ENCODE results near the gene KRT79.

Gene KRT79

GRCh38 chr12:52794479-52795331, 39.4 kb downstream of the KRT79 start:
- H3K9me2 ChIP-seq (replicated peaks; ENCODE audit: control insufficient read depth, low read length): no peaks in the 10 kb centered on the region
- no peak for TF ChIP-seq EZH2phosphoT487 (IDR thresholded peaks at IDR 0.05; ENCODE audit: borderline replicate concordance, low read length)
- TF ChIP-seq, protein P1, sequence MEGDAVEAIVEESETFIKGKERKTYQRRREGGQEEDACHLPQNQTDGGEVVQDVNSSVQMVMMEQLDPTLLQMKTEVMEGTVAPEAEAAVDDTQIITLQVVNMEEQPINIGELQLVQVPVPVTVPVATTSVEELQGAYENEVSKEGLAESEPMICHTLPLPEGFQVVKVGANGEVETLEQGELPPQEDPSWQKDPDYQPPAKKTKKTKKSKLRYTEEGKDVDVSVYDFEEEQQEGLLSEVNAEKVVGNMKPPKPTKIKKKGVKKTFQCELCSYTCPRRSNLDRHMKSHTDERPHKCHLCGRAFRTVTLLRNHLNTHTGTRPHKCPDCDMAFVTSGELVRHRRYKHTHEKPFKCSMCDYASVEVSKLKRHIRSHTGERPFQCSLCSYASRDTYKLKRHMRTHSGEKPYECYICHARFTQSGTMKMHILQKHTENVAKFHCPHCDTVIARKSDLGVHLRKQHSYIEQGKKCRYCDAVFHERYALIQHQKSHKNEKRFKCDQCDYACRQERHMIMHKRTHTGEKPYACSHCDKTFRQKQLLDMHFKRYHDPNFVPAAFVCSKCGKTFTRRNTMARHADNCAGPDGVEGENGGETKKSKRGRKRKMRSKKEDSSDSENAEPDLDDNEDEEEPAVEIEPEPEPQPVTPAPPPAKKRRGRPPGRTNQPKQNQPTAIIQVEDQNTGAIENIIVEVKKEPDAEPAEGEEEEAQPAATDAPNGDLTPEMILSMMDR (IDR thresholded peaks at IDR 0.05; ENCODE audit: low read depth, low read length, poor library complexity, severe bottlenecking): no peak
- no peak overlapping the region for H3K4me3 ChIP-seq (ENCODE audit: low read length)
- H3K27ac ChIP-seq (ENCODE audit: low read depth, low read length): no peak overlapping the region
- H3F3A ChIP-seq (ENCODE audit: control insufficient read depth, insufficient read depth): no peaks in the 10 kb centered on the region
- H4K20me1 ChIP-seq (ENCODE audit: control insufficient read depth, insufficient read depth, low read depth, low read length): no peaks in the 10 kb centered on the region
- no peaks in the 10 kb centered on the region for H3K36me3 ChIP-seq (ENCODE audit: control insufficient read depth, low read length)
- H3K4me1 ChIP-seq (ENCODE audit: control insufficient read depth, low read length): no peaks in the 10 kb centered on the region
- no peak overlapping the region for H3K4me2 ChIP-seq (ENCODE audit: low read length)
- H3K27me3 ChIP-seq (ENCODE audit: control insufficient read depth, low read length): no peaks in the 10 kb centered on the region
- no peaks in the 10 kb centered on the region for H3K9me3 ChIP-seq (ENCODE audit: control insufficient read depth, insufficient read depth, low read length)
- H3K79me2 ChIP-seq (ENCODE audit: control insufficient read depth, low read length): no peaks in the 10 kb centered on the region

DNA sequence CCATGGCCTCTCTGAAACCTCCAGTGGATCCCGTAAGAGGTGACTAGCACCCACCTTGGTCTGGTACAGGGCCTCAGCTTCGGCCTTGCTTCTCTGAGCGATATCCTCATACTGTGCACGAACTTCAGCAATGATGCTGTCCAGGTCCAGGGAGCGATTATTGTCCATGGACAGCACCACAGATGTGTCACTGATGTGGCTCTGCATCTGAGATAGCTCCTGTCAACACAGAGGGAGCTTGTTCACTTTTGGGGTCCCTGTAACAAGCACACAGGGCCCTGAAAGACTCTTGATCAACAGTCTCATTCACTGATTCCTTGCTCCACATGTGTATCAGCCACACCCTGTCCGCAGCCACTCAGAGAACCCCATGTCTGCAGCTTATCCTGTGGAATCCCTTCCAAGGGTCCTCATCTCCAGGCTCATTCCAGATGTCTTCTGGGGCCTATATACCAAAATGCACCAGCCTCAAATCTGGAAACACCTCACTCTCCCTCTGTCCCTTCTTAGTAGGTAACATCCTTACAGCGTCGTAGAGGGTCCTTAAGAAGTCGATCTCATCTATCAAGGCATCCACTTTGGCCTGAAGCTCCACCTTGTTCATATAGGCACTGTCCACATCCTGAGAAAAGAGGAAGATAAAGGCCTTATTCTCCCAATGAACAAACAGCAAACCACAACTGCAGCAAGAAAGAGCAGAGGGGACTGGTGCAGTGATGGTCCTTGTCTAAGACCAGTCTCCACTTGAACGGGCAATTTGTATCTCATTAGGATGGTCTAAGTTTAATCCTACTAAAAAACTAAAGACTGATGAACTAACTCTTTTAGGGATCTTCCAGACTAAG, 41.7 kb downstream of the KRT79 start:
- no peaks in the 10 kb centered on the region for H3K36me3 ChIP-seq (ENCODE audit: control insufficient read depth, low read length)
- H3K27me3 ChIP-seq (ENCODE audit: control insufficient read depth, low read length): no peaks in the 10 kb centered on the region
- H3F3A ChIP-seq (ENCODE audit: control insufficient read depth, insufficient read depth): no peaks in the 10 kb centered on the region
- H3K4me1 ChIP-seq (ENCODE audit: control insufficient read depth, low read length): no peaks in the 10 kb centered on the region
- no peaks in the 10 kb centered on the region for H3K79me2 ChIP-seq (ENCODE audit: control insufficient read depth, low read length)
- H3K27ac ChIP-seq (ENCODE audit: low read depth, low read length): no peak overlapping the region
- TF ChIP-seq, protein P1 (IDR thresholded peaks at IDR 0.05; ENCODE audit: low read depth, low read length, poor library complexity, severe bottlenecking): no peak
- no peak for TF ChIP-seq EZH2phosphoT487 (IDR thresholded peaks at IDR 0.05; ENCODE audit: borderline replicate concordance, low read length)
- no peaks in the 10 kb centered on the region for H3K9me2 ChIP-seq (replicated peaks; ENCODE audit: control insufficient read depth, low read length)
- no peak overlapping the region for H3K4me3 ChIP-seq (ENCODE audit: low read length)
- no peaks in the 10 kb centered on the region for H3K9me3 ChIP-seq (ENCODE audit: control insufficient read depth, insufficient read depth, low read length)
- no peaks in the 10 kb centered on the region for H4K20me1 ChIP-seq (ENCODE audit: control insufficient read depth, insufficient read depth, low read depth, low read length)
- H3K4me2 ChIP-seq (ENCODE audit: low read length): no peak overlapping the region

DNA sequence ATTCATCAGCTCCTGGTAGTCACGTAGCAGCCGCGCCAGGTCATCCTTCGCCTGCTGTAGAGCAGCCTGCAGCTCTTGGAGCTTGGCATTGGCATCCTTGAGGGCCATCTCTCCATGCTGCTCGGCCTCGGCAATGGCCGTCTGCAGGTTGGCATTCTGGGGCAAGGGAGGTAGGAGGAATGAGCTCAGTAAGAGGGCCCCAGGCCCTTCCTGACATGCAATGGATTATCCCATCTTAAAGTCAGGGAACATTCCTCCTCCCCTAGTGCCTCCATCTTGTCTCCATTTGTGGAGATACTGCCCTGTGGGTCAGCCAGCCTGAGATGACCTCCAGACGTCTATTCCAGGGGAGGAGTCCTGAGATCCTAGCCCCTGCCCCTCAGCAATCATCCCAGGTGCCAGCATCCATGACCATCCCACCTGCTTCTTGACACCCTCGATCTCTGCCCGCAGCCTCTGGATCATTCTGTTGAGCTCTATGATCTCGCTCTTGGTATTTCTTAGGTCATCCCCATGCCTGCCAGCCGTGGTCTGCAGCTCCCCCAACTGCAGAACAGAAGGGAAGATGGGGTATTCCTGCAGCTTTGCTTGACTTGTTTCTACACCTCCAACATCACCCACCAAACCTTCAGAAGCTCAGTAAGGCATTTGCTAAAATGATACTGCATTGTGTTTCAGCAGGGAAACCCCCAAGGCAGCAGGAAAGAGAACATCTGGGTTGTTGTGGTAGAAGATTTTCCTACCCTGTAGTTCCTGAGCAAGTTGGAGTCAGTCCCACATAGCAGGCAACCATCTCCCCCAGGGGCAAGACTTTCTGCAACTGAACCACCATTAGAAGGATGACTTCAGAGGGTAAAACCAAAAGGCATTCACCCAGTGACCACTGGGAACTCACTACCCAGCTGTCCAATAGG, 42.6 kb downstream of the KRT79 start:
- no peaks in the 10 kb centered on the region for H3K9me3 ChIP-seq (ENCODE audit: control insufficient read depth, insufficient read depth, low read length)
- H3F3A ChIP-seq (ENCODE audit: control insufficient read depth, insufficient read depth): no peaks in the 10 kb centered on the region
- H3K79me2 ChIP-seq (ENCODE audit: control insufficient read depth, low read length): no peaks in the 10 kb centered on the region
- H3K27me3 ChIP-seq (ENCODE audit: control insufficient read depth, low read length): no peaks in the 10 kb centered on the region
- TF ChIP-seq, protein P1 (IDR thresholded peaks at IDR 0.05; ENCODE audit: low read depth, low read length, poor library complexity, severe bottlenecking): no peak
- no peak for TF ChIP-seq EZH2phosphoT487 (IDR thresholded peaks at IDR 0.05; ENCODE audit: borderline replicate concordance, low read length)
- H3K4me2 ChIP-seq (ENCODE audit: low read length): no peak overlapping the region
- no peaks in the 10 kb centered on the region for H3K36me3 ChIP-seq (ENCODE audit: control insufficient read depth, low read length)
- H3K4me3 ChIP-seq (ENCODE audit: low read length): no peak overlapping the region
- H4K20me1 ChIP-seq (ENCODE audit: control insufficient read depth, insufficient read depth, low read depth, low read length): no peaks in the 10 kb centered on the region
- no peaks in the 10 kb centered on the region for H3K4me1 ChIP-seq (ENCODE audit: control insufficient read depth, low read length)
- H3K27ac ChIP-seq (ENCODE audit: low read depth, low read length): no peak overlapping the region
- H3K9me2 ChIP-seq (replicated peaks; ENCODE audit: control insufficient read depth, low read length): no peaks in the 10 kb centered on the region

All from DOHH2 (cell line).